Neural cell (in vitro differentiated cells): Measurements from ENCODE around the gene CROT.

ENCODE experiments used
- EP300 ChIP-seq: fragments of 450-650 bp; conservative IDR thresholded peaks from 2 replicates; pipeline ENCODE4 v1.6.1; 2014; ENCODE audit warnings: antibody characterized with exemption, mild to moderate bottlenecking, moderate library complexity; ENCODE audit not compliant: poor library complexity, severe bottlenecking
- EZH2 ChIP-seq: fragments of 200-600, 300-800 bp; shearing (Covaris generic), sonication (generic); IDR thresholded peaks from 2 replicates; pipeline ENCODE4 v1.6.1; 2014; ENCODE audit warnings: antibody characterized with exemption, low read length, borderline replicate concordance, mild to moderate bottlenecking; ENCODE audit not compliant: insufficient read depth, poor library complexity, severe bottlenecking
- RAD21 ChIP-seq: fragments of 450-650 bp; conservative IDR thresholded peaks from 2 replicates; pipeline ENCODE4 v1.6.1; 2014; ENCODE audit warnings: antibody characterized with exemption, mild to moderate bottlenecking, moderate library complexity
- REST ChIP-seq: IDR thresholded peaks from 2 replicates; pipeline ENCODE4 v1.6.1; 2012; ENCODE audit warnings: borderline replicate concordance
- TAF1 ChIP-seq: IDR thresholded peaks from 2 replicates; pipeline ENCODE4 v1.6.1; 2012; ENCODE audit warnings: low read depth
- TF ChIP-seq, protein P1 (sequence below): fragments of 450-650 bp; IDR thresholded peaks from 2 replicates; pipeline ENCODE4 v1.5.1; 2014; ENCODE audit warnings: antibody characterized with exemption, mild to moderate bottlenecking, moderate library complexity; ENCODE audit not compliant: poor library complexity, severe bottlenecking

GRCh38 chr7:87363342-87363741, 17.9 kb downstream of the CROT start:
- TF ChIP-seq, protein P1, sequence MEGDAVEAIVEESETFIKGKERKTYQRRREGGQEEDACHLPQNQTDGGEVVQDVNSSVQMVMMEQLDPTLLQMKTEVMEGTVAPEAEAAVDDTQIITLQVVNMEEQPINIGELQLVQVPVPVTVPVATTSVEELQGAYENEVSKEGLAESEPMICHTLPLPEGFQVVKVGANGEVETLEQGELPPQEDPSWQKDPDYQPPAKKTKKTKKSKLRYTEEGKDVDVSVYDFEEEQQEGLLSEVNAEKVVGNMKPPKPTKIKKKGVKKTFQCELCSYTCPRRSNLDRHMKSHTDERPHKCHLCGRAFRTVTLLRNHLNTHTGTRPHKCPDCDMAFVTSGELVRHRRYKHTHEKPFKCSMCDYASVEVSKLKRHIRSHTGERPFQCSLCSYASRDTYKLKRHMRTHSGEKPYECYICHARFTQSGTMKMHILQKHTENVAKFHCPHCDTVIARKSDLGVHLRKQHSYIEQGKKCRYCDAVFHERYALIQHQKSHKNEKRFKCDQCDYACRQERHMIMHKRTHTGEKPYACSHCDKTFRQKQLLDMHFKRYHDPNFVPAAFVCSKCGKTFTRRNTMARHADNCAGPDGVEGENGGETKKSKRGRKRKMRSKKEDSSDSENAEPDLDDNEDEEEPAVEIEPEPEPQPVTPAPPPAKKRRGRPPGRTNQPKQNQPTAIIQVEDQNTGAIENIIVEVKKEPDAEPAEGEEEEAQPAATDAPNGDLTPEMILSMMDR: no peak
- TF ChIP-seq EP300 (no peak), EZH2 (no peak), RAD21 (no peak), TAF1 (no peak), REST (no peak)
